WI38 (cell line): ENCODE measurements around the gene SPTBN5.
"Not testable (repeated sequence)": the region's sequence is repeated elsewhere in the genome, so short reads cannot be mapped to it uniquely, and the experiment has no call there.

Experiments used
- H3K4me3 ChIP-seq: 2 replicates; pipeline ENCODE4 v1.5.1; 2011; ENCODE audit warnings: low read depth, mild to moderate bottlenecking, control low read depth, low read length
- CTCF ChIP-seq: IDR thresholded peaks from 2 replicates; pipeline ENCODE4 v1.5.1; 2012; ENCODE audit warnings: low read depth, mild to moderate bottlenecking, control low read depth, low read length

The SPTBN5 gene

GRCh38 chr15:41836713-41837454 lies 57.0 kb downstream of the SPTBN5 start:
- no peak overlapping the region for H3K4me3 ChIP-seq

GRCh38 chr15:41836073-41836472 lies 57.8 kb downstream of the SPTBN5 start:
- H3K4me3 ChIP-seq = no peak overlapping the region
- no peak for TF ChIP-seq CTCF

More at GRCh38 chr15:41836713-41837454, 57.0 kb downstream of the SPTBN5 start:
- no peak for TF ChIP-seq CTCF

- no peak overlapping the region for H3K4me3 ChIP-seq
- TF ChIP-seq CTCF = no peak
Observed at GRCh38 chr15:41834096-41834495, 59.8 kb downstream of the SPTBN5 start.

GRCh38 chr15:41832875-41833274 lies 61.0 kb downstream of the SPTBN5 start:
- H3K4me3 ChIP-seq = no peak overlapping the region

GRCh38 chr15:41832208-41832607 lies 61.6 kb downstream of the SPTBN5 start:
- no peak for TF ChIP-seq CTCF
- no peak overlapping the region for H3K4me3 ChIP-seq

More at GRCh38 chr15:41832875-41833274, 61.0 kb downstream of the SPTBN5 start:
- TF ChIP-seq CTCF = no peak

- H3K4me3 ChIP-seq = not testable (repeated sequence)
Observed at GRCh38 chr15:41831291-41831690, 62.6 kb downstream of the SPTBN5 start.

- no peak overlapping the region for H3K4me3 ChIP-seq
- TF ChIP-seq CTCF = no peak
Observed at GRCh38 chr15:41829959-41830646, 63.8 kb downstream of the SPTBN5 start.
